Activated gamma-delta T cell treated with anti-CD3 and anti-CD28 coated beads, Interleukin-2, amount 50 U/mL, for 16 hours (primary cell): ENCODE measurements around the gene VEZF1.

Source experiments
- DNase-seq: peaks from one replicate; pipeline ENCODE4 v3.0.0-alpha.2; 2020; ENCODE audit warnings: low read depth

Gene VEZF1, protein sequence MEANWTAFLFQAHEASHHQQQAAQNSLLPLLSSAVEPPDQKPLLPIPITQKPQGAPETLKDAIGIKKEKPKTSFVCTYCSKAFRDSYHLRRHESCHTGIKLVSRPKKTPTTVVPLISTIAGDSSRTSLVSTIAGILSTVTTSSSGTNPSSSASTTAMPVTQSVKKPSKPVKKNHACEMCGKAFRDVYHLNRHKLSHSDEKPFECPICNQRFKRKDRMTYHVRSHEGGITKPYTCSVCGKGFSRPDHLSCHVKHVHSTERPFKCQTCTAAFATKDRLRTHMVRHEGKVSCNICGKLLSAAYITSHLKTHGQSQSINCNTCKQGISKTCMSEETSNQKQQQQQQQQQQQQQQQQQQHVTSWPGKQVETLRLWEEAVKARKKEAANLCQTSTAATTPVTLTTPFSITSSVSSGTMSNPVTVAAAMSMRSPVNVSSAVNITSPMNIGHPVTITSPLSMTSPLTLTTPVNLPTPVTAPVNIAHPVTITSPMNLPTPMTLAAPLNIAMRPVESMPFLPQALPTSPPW

DNA sequence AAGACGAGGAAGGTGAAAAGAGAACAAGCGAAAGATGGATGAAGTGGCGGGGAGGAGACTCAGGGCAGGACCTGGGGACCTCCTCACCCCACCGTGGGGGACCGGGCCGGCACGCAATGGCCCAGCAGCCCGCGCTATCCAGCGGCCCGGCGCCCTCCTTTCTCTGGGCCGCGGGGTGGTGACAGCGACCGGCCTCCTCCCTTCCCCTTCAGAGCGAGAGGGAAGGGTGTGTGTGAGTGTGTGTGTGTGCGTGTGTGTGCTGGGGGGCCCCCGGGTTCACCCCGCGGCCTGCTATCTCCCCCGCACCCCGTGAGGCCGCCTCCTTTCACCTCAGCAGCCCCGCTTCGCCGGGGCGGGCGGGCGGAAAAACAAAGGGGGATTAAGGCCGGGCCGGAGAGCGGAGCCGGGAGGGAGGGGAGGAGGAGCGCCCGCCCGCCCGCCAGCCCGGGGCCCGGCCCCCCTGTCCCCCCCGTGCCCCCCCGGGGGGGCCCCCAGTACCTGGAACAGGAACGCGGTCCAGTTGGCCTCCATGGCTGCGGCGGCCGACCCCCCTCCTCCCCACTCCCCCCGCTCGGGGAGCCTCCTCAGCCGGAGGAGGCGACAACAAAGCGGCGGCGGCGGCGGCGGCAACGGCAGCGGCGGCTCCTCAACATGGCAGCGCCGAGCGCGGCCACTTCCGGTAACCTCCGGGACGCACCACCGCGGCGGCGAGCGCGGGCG is at the start of gene VEZF1:
VEZF1 (minus strand) TSS at position 674 of the 720 bp plus-strand sequence; CDS start at position 531, 143 bp downstream.
- peak; percentile 68 for DNase-seq

DNA sequence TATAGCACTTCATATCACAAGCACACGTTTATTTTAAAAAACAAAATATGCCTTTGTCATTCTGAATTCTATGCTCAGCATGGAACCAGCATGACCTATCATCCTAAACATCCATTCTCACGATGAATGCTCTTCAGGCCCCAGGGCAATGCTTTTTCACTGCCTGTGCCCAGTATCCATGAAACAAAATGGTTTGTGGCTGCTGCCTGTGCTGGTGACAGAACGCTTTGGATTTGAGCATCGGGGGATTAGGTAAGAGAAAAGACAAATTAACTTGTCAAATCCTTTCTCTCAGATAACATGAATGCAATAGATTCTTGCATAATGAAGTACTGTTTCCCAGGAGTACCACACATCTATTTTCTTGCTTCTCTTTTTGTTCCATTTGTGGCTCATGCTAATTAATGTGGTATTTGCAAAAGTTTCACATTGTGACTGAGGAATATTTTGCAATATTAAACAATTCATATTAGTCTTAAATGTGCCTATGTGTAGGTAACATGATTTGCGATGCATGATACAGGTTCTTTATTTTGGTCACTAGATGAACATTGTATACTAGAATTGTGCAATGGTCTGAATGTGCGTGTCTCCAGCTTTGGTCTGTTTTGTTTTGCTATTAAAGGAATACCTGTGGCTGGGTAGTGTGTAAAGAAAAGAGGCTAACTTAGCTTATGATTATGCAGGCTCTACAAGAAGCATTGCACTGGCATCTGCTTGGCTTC is 44.8 kb upstream of the VEZF1 start:
- DNase-seq = no peak

DNA sequence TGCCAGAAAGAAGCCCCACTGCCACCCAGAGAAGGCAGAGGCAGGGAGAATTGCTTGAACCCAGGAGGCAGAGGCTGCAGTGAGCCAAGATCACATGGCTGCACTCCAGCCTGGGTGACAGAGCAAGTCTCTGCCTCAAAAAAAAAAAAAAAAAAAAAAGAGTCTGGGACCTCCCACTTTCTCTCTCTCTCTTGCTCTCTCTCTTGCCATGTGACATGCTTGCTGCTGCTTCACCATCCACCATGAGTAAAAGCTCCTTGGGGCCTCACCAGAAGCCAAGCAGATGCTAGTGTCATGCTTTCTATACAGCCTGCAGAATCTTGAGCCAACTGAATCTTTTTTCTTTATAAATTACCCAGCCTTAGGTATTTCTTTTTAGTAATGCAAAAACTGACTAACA is 40.5 kb upstream of the VEZF1 start:
- DNase-seq = no peak

GRCh38 chr17:58020401-58020800 is 32.3 kb upstream of the VEZF1 start:
- no peak for DNase-seq

- no peak for DNase-seq
Measured at GRCh38 chr17:58019521-58019920, 31.5 kb upstream of the VEZF1 start.

GRCh38 chr17:58019039-58019438 is 31.0 kb upstream of the VEZF1 start:
- no peak for DNase-seq

GRCh38 chr17:58010067-58010799 is 22.2 kb upstream of the VEZF1 start:
- DNase-seq = no peak

DNA sequence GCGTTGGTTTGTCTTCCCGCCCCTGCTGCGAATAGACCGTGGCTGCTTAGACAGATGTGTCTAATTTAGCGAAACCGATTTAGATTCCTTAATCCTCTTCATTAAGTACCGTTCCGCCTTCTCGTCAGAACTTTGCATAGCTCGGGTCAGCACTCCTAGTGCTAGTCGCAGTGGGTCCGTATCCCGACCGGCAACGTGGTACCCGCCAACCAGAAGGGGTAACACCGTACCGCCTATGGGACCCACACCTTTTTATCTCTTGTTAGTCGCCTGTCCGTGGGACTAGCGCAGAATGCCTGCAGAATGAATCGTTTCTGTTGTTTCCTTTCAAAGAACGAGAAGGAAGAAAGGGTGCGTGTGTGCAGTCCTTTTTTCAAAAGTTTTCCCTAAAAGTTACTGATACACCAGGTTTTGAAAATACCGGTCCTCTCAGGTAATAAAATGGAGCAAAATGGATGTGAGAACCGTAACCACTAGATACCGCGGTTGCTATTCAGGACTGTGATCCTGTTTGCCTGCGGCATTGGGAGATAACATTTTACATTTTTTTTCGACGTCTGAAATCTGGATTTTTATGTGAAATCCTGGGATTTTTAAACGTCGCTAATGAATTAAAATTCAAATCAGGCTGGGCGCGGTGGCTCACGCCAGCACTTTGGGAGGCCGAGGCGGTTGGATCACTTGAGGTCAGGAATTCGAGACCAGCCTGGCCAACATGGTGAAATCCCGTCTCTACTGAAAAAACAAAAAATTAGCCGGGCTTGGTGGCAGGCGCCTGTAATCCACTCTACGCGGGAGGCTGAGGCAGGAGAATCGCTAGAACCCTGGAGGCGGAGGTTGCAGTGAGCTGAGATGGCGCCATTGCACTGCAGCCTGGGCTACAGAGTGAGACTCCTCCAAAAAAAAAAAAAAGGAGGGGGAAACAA is 20.0 kb upstream of the VEZF1 start:
- no peak for DNase-seq

DNA sequence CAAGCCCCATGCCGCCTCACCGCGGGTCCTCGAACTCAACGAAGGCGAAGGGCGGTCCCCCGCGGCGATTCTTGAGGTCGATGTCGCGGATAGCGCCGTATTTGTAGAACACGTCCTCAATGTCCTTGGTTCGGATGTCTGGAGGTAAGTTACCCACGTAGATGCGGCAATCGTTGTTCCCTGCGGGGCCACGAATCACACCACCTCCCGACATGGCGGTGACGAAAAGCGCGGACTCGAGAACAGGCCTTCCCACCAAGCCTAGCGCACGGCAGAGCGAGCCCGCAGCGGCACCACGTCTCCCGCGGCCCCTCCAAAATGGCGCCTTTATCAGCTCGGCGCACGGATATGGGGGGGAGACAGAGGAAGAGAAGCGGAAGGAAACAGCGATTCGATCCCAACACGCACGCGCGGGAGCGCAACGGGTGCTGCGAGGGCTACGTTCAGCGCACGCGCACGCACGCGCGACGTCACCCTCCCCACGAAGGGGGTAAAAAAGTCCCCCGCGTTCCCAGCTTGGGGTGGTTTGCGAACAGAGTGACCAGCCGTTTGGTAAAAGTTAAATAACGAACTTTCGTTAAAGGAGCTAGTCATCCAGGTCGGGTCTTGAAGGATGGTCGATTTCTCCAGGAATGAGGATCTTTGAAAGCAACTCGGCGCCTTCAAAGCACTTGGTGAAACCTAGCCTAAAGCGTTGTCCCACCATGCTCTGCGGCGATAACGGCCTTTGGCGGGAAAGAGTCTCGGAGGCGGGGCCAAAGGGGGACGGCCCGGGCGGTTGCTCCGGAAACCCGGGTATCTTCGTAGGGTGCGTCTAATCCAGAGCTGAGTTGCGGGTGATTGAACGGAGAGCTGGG is 19.1 kb upstream of the VEZF1 start, which contains the start of gene SRSF1:
SRSF1 (minus strand) TSS at position 323 of the 857 bp plus-strand sequence; CDS start at position 214, 109 bp downstream.
- peak; percentile 96 for DNase-seq

DNA sequence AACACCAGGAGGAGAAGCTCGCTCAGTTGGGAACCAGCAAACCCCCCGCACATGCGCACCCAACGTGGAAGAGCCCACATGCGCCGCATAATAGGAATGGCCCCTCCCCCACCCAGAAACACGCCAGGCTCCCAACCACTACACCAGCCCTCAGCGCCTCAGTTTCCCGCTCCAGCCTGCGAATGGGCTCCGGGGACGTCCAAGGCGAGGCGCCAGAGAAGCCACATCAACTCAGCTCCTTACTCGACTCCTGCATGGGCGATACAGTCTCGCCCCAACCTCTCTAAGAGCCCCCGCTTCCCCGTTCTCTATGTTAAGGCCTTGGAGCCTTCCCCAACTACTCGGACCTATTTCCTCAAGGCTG is 18.5 kb upstream of the VEZF1 start:
- DNase-seq = peak; percentile 24

- peak; percentile 22 for DNase-seq
Measured at GRCh38 chr17:58005728-58006559, 17.9 kb upstream of the VEZF1 start.

- DNase-seq = no peak
Measured at GRCh38 chr17:58005031-58005727, 17.1 kb upstream of the VEZF1 start.

DNA sequence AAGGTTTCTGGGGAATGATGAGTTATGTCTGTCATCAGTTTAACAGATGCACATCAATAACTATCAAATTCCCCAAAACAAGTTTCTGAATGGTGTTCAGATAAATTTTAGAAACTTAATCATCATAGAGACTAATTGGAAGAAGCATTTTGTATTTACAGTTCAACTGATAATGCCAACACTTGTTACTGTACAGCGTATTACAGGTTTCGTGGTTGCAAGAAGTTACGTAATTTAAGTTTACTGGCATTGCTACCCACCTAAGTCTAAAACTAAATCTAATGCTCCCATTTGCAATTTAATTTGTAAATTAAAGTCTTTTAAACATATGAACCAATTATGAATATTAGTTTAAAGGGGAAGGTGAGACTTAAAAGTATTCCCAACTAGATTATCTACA is 16.0 kb upstream of the VEZF1 start:
- no peak for DNase-seq

GRCh38 chr17:58002973-58003372 is 14.9 kb upstream of the VEZF1 start:
- DNase-seq = no peak

- DNase-seq = no peak
Measured at GRCh38 chr17:58002154-58002948, 14.3 kb upstream of the VEZF1 start.

DNA sequence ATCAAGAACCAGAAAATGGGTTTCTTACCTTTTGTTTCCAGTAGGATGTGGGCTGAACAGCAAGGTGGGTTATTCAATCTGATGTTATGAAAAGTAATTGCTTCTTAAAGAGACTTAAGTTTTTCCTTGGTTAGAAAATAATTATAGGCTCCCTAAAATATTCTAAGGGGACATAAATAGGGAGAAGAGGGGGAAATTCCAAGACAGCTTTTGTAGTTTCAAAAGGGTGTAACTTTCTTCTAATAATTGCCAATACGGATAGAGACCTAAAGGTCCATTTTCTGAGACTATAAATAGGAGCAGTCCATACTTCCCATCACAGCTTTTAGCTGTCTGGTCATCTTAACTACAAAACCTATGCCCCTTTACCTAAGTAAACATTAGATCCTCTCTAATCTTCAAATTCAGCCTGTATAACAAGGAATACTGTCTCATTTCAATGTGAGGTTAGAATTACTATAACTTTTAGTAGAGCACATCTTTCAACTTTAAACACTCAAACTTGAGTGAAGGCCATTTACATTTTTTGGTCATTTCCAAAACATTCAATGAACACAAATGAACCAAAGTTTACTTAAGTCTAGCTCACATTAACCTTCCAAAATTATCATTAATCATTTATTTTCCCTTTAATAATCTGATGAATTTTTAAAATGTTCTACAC is 13.5 kb upstream of the VEZF1 start:
- DNase-seq = no peak
